H1 (cell line): ENCODE measurements around the gene NUP155. TPM values are rescaled to one million over a fixed set of nuclear protein-coding genes. Genes with fewer than 3 reads are reported as not detected.

Source experiments
- CBX8 ChIP-seq: fragments of 300-800, 300-1000 bp; sonication (generic); IDR thresholded peaks from 2 replicates; pipeline ENCODE4 v1.7.1; 2016; ENCODE audit warnings: low read depth, low read length, borderline replicate concordance
- polyA plus RNA-seq, 7 experiments: library from polyadenylated mRNA; depleted of rRNA in 3 of 7; stranded (reverse) in 5 of 7; unstranded in 2 of 7; fragments of >200 nt in 5 of 7; fragments of 200-250 nt in 2 of 7; gene quantifications; 1 replicate in 5 of 7; 2 replicates in 1 of 7; 4 replicates in 1 of 7; pipeline versions ENCODE4 v1.2.1 to v1.2.3, GENCODE V29; 2011 to 2013; ENCODE audit warnings: missing spikeins in 2 of 7, mixed read lengths in 2 of 7
- total RNA-seq: library from RNA; stranded (reverse); fragmentation: NEBNext Ultra II Directional; extraction: Animal tissue kit (Norgen Biotek cat#: 25700); gene quantifications from 2 replicates; pipeline ENCODE4 v1.2.1, GENCODE V29; 2021

The NUP155 gene
- total and polyA plus RNA-seq, 2 of the 8 experiments (the other 6 are each of a cell fraction or from before 2014, with no cell fraction given) = 27.1 to 91.6 TPM

- no peak for TF ChIP-seq CBX8
- TF ChIP-seq, all 59 proteins: peak for 0
Measured at GRCh38 chr5:37326536-37326935, 44.4 kb downstream of the NUP155 start (continued).
